ENCODE measurements around the gene LRRC7. TPM values are rescaled to one million over a fixed set of nuclear protein-coding genes. Genes with fewer than 3 reads are reported as not detected.

Gene LRRC7
- total RNA-seq, 4 donors from 2014 or later: 0.40 to 1.7 (median 0.63) TPM

DNA sequence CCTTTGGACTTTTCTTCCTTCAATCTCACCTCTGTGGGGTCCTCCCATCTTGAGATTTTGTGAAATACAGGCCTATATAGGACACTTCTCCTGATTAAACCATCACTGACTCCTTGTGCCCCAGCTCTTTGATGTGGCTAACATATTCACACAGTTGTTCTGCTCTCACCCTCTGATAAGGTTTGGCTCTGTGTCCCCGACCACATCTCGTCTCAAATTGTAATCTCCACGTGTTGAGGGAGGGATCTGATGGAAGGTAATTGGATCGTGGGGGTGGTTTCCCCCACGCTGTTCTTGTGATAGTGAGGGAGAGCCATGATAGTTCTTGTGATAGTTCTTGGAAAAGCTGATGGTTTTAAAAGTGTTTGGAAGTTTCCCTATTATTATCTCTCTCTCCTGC is 19.7 kb downstream of the LRRC7 start:
- H3K9me3 ChIP-seq: no peaks in the 10 kb centered on the region
- DNase-seq: no peak
- H3K4me1 ChIP-seq: no peaks in the 10 kb centered on the region
- no peak for TF ChIP-seq POLR2A (IDR thresholded peaks at IDR 0.05)
- TF ChIP-seq, protein P1, sequence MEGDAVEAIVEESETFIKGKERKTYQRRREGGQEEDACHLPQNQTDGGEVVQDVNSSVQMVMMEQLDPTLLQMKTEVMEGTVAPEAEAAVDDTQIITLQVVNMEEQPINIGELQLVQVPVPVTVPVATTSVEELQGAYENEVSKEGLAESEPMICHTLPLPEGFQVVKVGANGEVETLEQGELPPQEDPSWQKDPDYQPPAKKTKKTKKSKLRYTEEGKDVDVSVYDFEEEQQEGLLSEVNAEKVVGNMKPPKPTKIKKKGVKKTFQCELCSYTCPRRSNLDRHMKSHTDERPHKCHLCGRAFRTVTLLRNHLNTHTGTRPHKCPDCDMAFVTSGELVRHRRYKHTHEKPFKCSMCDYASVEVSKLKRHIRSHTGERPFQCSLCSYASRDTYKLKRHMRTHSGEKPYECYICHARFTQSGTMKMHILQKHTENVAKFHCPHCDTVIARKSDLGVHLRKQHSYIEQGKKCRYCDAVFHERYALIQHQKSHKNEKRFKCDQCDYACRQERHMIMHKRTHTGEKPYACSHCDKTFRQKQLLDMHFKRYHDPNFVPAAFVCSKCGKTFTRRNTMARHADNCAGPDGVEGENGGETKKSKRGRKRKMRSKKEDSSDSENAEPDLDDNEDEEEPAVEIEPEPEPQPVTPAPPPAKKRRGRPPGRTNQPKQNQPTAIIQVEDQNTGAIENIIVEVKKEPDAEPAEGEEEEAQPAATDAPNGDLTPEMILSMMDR (IDR thresholded peaks at IDR 0.05): no peak
- no peaks in the 10 kb centered on the region for H3K36me3 ChIP-seq
- no peak overlapping the region for H3K4me3 ChIP-seq
- H3K27ac ChIP-seq: no peak overlapping the region
- H3K27me3 ChIP-seq: no peaks in the 10 kb centered on the region

- Histone ChIP-seq H3K27ac (no peak overlapping the region), H3K27me3 (no peaks in the 10 kb centered on the region)
These were observed 22.1 kb downstream of the LRRC7 start for GRCh38 chr1:69589799-69590198.

GRCh38 chr1:69592341-69592740 is 24.6 kb downstream of the LRRC7 start:
- no peak for DNase-seq
- Histone ChIP-seq H3K4me1 (no peaks in the 10 kb centered on the region), H3K9me3 (no peaks in the 10 kb centered on the region), H3K4me3 (no peak overlapping the region), H3K36me3 (no peaks in the 10 kb centered on the region), H3K27me3 (no peaks in the 10 kb centered on the region), H3K27ac (no peak overlapping the region)
- no peak for TF ChIP-seq POLR2A (IDR thresholded peaks at IDR 0.05)
- TF ChIP-seq, protein P1 (IDR thresholded peaks at IDR 0.05): no peak

More at GRCh38 chr1:69589799-69590198, 22.1 kb downstream of the LRRC7 start:
- TF ChIP-seq, protein P1 (IDR thresholded peaks at IDR 0.05): no peak
- TF ChIP-seq POLR2A (IDR thresholded peaks at IDR 0.05): no peak
- H3K36me3 ChIP-seq: no peaks in the 10 kb centered on the region
- DNase-seq: no peak
- no peaks in the 10 kb centered on the region for H3K9me3 ChIP-seq
- no peak overlapping the region for H3K4me3 ChIP-seq
- H3K4me1 ChIP-seq: no peaks in the 10 kb centered on the region

GRCh38 chr1:69595486-69595885 is 27.8 kb downstream of the LRRC7 start:
- H3K36me3 ChIP-seq: no peaks in the 10 kb centered on the region
- TF ChIP-seq, protein P1 (IDR thresholded peaks at IDR 0.05): no peak
- TF ChIP-seq POLR2A (IDR thresholded peaks at IDR 0.05): no peak
- no peaks in the 10 kb centered on the region for H3K9me3 ChIP-seq
- H3K27me3 ChIP-seq: no peaks in the 10 kb centered on the region
- DNase-seq: no peak
- no peak overlapping the region for H3K4me3 ChIP-seq
- H3K4me1 ChIP-seq: no peaks in the 10 kb centered on the region
- H3K27ac ChIP-seq: no peak overlapping the region

GRCh38 chr1:69611316-69611715 is 43.6 kb downstream of the LRRC7 start:
- no peaks in the 10 kb centered on the region for H3K36me3 ChIP-seq
- no peak for TF ChIP-seq POLR2A (IDR thresholded peaks at IDR 0.05)
- TF ChIP-seq, protein P1 (IDR thresholded peaks at IDR 0.05): no peak
- no peak overlapping the region for H3K4me3 ChIP-seq
- H3K9me3 ChIP-seq: no peaks in the 10 kb centered on the region
- no peak overlapping the region for H3K27ac ChIP-seq
- no peaks in the 10 kb centered on the region for H3K4me1 ChIP-seq
- no peak for DNase-seq
- no peaks in the 10 kb centered on the region for H3K27me3 ChIP-seq

DNA sequence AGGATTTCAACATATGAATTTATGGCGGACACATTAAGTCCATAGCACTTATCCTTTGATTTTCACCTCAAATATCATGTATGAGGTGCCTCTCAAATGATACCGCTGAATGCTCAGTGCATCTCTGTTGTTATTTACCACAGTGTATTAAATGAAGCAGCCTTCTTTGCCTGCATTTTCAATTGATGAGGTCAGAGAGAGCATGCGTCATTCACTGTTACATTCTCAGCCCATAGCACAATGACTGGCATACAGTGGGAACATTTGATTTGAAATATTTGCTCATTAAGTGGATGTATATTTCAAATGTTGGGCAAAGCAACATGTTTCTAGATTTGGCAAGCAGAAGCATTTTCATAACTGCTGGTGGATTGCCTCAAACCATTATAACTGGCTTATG is 45.7 kb downstream of the LRRC7 start:
- Histone ChIP-seq H3K9me3 (no peaks in the 10 kb centered on the region), H3K4me1 (no peaks in the 10 kb centered on the region), H3K36me3 (no peaks in the 10 kb centered on the region), H3K27ac (no peak overlapping the region), H3K4me3 (no peak overlapping the region), H3K27me3 (no peaks in the 10 kb centered on the region)
- no peak for DNase-seq
- no peak for TF ChIP-seq POLR2A (IDR thresholded peaks at IDR 0.05)
- TF ChIP-seq, protein P1 (IDR thresholded peaks at IDR 0.05): no peak
